Measurements from ENCODE around the gene RNASE4.
"Not testable (repeated sequence)": the region's sequence is repeated elsewhere in the genome, so short reads cannot be mapped to it uniquely, and the experiment has no call there.

RNASE4 gene

GRCh38 chr14:20697273-20698017 is 13.1 kb downstream of the RNASE4 start:
- DNase-seq: peak in 47 of 56 donors; percentile 12 to 81 (median 48)

GRCh38 chr14:20698018-20698329 is 13.6 kb downstream of the RNASE4 start:
- DNase-seq: no peak

GRCh38 chr14:20698934-20699333 is 14.6 kb downstream of the RNASE4 start:
- DNase-seq: no peak

GRCh38 chr14:20699931-20700330 is 15.6 kb downstream of the RNASE4 start:
- no peak for DNase-seq

- not testable (repeated sequence) for DNase-seq
Measured at GRCh38 chr14:20700965-20701364, 16.6 kb downstream of the RNASE4 start.

- DNase-seq: no peak
Measured at GRCh38 chr14:20706657-20707355, 22.4 kb downstream of the RNASE4 start.

GRCh38 chr14:20707622-20708021 is 23.3 kb downstream of the RNASE4 start:
- no peak for DNase-seq

- no peak for DNase-seq
Measured at GRCh38 chr14:20711261-20711660, 26.9 kb downstream of the RNASE4 start.

GRCh38 chr14:20711685-20712084 is 27.3 kb downstream of the RNASE4 start:
- DNase-seq: no peak

- no peak for DNase-seq
Measured at GRCh38 chr14:20712904-20713303, 28.5 kb downstream of the RNASE4 start.

GRCh38 chr14:20714593-20715250 is 30.4 kb downstream of the RNASE4 start:
- DNase-seq: peak in 34 of 56 donors; percentile 1 to 74 (median 20)

GRCh38 chr14:20719777-20720176 is 35.4 kb downstream of the RNASE4 start:
- DNase-seq: no peak

- DNase-seq: no peak
Measured at GRCh38 chr14:20720741-20721140, 36.4 kb downstream of the RNASE4 start.

- DNase-seq: no peak
Measured at GRCh38 chr14:20722016-20722415, 37.7 kb downstream of the RNASE4 start.

- DNase-seq: peak in 1 of 56 donors; percentile 3
Measured at GRCh38 chr14:20723488-20723887, 39.1 kb downstream of the RNASE4 start.

GRCh38 chr14:20726121-20726520 is 41.8 kb downstream of the RNASE4 start:
- not testable (repeated sequence) for DNase-seq

- no peak for DNase-seq
Measured at GRCh38 chr14:20726531-20726930, 42.2 kb downstream of the RNASE4 start.

- DNase-seq: no peak
Measured at GRCh38 chr14:20730891-20731290, 46.5 kb downstream of the RNASE4 start.

GRCh38 chr14:20732477-20732876 is 48.1 kb downstream of the RNASE4 start:
- DNase-seq: no peak

GRCh38 chr14:20732979-20733635 is 48.7 kb downstream of the RNASE4 start:
- DNase-seq: peak in 2 of 56 donors; percentile 2 to 11

GRCh38 chr14:20733684-20734429 is 49.5 kb downstream of the RNASE4 start:
- no peak for DNase-seq
